ENCODE measurements around the gene RHBDD2.
"Not testable (repeated sequence)": the region's sequence is repeated elsewhere in the genome, so short reads cannot be mapped to it uniquely, and the experiment has no call there.

RHBDD2 gene

DNA sequence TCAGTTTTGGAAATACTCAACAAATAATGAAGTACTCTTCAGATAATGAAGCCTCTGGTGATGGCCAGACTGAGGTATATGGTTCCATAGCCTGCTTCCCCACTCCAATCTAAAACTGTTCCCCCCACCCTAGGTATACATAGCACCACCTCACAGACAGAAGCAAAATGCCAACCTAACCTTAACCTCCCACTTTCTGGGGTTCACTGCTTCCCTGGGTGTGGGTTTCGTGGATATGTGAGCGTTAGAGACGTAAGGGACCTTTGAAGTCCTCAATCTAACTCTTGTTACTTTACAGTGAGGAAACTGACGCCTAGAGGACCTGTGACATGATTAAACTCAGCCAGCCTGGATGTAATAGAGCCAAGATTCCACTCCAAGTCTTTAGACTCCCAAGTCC lies 1.4 kb downstream of the RHBDD2 start:
- Histone ChIP-seq H3K9ac (ENCODE audit: low read depth, low read length) (peak overlapping the region; percentile 94; the same call in 1 of the 2 replicates), H3K9me3 (ENCODE audit: insufficient read depth, low read depth, low read length) (no peaks in the 10 kb centered on the region), H3K4me1 (ENCODE audit: insufficient read depth, low read length) (peaks cover 21% of the 10 kb centered on the region), H3K36me3 (ENCODE audit: insufficient read depth, low read depth, low read length) (peaks cover 50% of the 10 kb centered on the region), H3K4me3 (ENCODE audit: low read length) (peak overlapping the region; percentile 84), H3K27me3 (ENCODE audit: insufficient read depth, low read length) (peaks cover 12% of the 10 kb centered on the region; the same call in 1 of the 2 replicates), H3K27ac (ENCODE audit: low read length) (no peak overlapping the region)

DNA sequence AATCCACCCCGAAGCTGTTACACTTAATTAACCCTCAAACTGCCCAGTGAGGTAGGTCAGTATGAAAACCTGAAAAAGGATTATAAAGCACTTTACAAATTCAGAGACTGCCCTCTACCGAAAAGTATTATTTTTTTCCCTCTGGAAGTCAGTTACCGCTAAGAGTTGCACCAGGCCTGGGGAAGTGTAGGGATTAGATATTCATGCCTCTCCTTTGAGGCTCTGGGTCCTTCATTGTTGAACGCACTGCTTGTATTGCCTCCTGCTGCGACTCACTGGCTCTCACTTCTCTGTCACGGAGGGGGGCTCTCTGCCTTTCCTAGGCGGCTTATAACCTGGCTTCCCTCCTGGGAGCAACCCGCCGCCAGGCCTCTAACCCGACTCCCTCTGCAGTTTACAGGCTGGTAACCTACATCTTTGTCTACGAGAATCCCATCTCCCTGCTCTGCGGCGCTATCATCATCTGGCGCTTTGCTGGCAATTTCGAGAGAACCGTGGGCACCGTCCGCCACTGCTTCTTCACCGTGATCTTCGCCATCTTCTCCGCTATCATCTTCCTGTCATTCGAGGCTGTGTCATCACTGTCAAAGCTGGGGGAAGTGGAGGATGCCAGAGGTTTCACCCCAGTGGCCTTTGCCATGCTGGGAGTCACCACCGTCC lies 2.7 kb downstream of the RHBDD2 start:
- Histone ChIP-seq H3K4me1 (ENCODE audit: insufficient read depth, low read length) (peaks cover 16% of the 10 kb centered on the region), H3K9ac (ENCODE audit: low read depth, low read length) (no peak overlapping the region), H3K4me3 (ENCODE audit: low read length) (no peak overlapping the region), H3K36me3 (ENCODE audit: insufficient read depth, low read depth, low read length) (peaks cover 63% of the 10 kb centered on the region), H3K27ac (ENCODE audit: low read length) (no peak overlapping the region), H3K27me3 (ENCODE audit: insufficient read depth, low read length) (peaks cover 12% of the 10 kb centered on the region; the same call in 1 of the 2 replicates), H3K9me3 (ENCODE audit: insufficient read depth, low read depth, low read length) (no peaks in the 10 kb centered on the region)

DNA sequence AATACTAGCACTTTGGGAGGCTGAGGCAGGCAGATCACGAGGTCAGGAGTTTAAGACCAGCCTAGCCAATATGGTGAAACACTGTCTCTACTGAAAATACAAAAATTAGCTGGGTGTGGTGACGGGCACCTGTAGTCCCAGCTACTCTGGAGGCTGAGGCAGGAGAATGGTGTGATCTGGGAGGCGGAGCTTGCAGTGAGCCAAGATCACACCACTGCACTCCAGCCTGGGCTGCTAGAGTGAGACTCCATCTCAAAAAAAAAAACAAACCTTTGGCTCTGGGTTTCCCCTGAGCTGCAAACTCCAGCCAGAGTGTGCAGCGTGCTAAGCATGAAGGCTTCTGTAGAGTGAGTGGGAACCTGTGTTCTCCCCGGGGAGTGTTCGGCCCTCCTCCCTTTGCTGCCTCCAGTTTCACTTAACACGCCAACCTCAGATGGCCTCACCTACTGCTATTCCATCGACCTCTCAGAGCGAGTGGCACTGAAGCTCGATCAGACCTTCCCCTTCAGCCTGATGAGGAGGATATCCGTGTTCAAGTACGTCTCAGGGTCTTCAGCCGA lies 4.5 kb downstream of the RHBDD2 start:
- not testable (repeated sequence) for H3K9ac ChIP-seq (ENCODE audit: low read depth, low read length); H3K9me3 ChIP-seq (ENCODE audit: insufficient read depth, low read depth, low read length); H3K4me3 ChIP-seq (ENCODE audit: low read length); H3K27ac ChIP-seq (ENCODE audit: low read length)
- Histone ChIP-seq H3K27me3 (ENCODE audit: insufficient read depth, low read length) (peaks cover 12% of the 10 kb centered on the region; the same call in 1 of the 2 replicates), H3K4me1 (ENCODE audit: insufficient read depth, low read length) (peaks cover 13% of the 10 kb centered on the region), H3K36me3 (ENCODE audit: insufficient read depth, low read depth, low read length) (peaks cover 78% of the 10 kb centered on the region)

DNA sequence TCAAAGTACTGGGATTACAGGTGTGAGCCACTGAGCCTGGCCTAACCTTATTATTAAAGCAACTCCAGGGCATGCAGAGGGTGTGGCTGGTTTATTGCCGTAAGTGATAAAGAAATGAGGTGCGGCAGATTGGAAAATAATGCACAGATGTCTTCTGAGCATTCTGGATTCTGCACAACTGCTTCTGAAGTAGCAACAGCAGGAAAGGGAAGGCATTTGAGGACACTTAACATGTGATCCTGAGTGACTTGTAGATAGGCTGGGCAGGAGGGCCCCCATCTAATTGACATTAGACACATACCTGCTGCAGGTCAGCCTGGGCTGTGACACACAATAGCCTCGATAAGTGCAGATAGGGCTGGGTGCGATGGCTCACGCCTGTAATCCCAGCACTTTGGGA lies 5.6 kb downstream of the RHBDD2 start:
- peaks cover 10% of the 10 kb centered on the region for H3K4me1 ChIP-seq (ENCODE audit: insufficient read depth, low read length)
- H3K36me3 ChIP-seq (ENCODE audit: insufficient read depth, low read depth, low read length), result peaks cover 78% of the 10 kb centered on the region
- H3K27ac ChIP-seq (ENCODE audit: low read length), result no peak overlapping the region
- peaks cover 12% of the 10 kb centered on the region; the same call in 1 of the 2 replicates for H3K27me3 ChIP-seq (ENCODE audit: insufficient read depth, low read length)
- no peaks in the 10 kb centered on the region for H3K9me3 ChIP-seq (ENCODE audit: insufficient read depth, low read depth, low read length)
- H3K9ac ChIP-seq (ENCODE audit: low read depth, low read length), result no peak overlapping the region
- H3K4me3 ChIP-seq (ENCODE audit: low read length), result no peak overlapping the region

DNA sequence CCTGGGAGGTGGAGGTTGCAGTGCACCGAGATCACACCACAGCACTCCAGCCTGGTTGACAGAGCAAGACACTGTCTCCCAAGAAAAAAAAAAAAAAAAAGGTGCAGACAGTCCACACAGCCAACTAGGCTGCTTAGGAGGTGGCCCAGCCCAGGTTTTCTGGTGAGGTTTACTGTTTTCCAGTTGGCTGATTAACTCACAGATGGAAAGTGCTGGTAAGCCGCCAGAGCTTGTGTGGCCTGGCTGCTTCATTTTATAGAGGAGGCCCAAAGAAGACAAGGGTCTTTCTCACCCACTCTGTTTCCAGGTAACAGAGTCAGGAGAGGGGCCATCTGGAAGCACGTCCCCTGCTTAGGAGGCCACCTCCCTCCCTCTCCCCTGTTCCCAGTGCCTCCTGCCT lies 6.2 kb downstream of the RHBDD2 start:
- Histone ChIP-seq H3K27me3 (ENCODE audit: insufficient read depth, low read length) (peaks cover 7% of the 10 kb centered on the region; the same call in 1 of the 2 replicates), H3K4me3 (ENCODE audit: low read length) (no peak overlapping the region), H3K4me1 (ENCODE audit: insufficient read depth, low read length) (peaks cover 5% of the 10 kb centered on the region), H3K36me3 (ENCODE audit: insufficient read depth, low read depth, low read length) (peaks cover 78% of the 10 kb centered on the region), H3K9ac (ENCODE audit: low read depth, low read length) (no peak overlapping the region), H3K27ac (ENCODE audit: low read length) (no peak overlapping the region), H3K9me3 (ENCODE audit: insufficient read depth, low read depth, low read length) (no peaks in the 10 kb centered on the region)

DNA sequence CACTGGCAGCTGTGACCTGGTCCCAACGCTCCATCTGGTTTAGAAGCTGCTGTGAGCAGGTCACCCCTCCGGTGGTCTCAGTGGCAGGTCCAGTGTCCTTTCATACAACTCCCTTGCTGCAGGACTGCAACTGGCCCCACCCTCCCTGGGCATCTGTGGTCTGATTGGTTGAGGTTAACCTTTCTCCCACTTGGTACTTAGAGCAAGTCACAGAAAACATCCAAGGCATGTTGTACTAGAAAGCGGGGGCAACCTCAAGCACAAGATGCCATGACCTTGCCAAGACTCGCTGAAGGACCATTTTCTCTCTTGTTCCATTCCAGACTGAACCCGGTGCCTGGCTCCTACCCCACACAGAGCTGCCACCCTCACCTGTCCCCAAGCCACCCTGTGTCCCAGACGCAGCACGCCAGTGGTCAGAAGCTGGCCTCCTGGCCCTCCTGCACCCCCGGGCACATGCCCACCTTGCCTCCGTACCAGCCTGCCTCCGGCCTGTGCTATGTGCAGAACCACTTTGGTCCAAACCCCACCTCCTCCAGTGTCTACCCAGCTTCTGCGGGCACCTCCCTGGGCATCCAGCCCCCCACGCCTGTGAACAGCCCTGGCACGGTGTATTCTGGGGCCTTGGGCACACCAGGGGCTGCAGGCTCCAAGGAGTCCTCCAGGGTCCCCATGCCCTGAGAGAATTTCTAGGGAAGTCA lies 9.0 kb downstream of the RHBDD2 start:
- H3K27ac ChIP-seq (ENCODE audit: low read length), result no peak overlapping the region
- no peaks in the 10 kb centered on the region for H3K27me3 ChIP-seq (ENCODE audit: insufficient read depth, low read length)
- peaks cover 53% of the 10 kb centered on the region for H3K36me3 ChIP-seq (ENCODE audit: insufficient read depth, low read depth, low read length)
- H3K9ac ChIP-seq (ENCODE audit: low read depth, low read length), result no peak overlapping the region
- no peak overlapping the region for H3K4me3 ChIP-seq (ENCODE audit: low read length)
- no peaks in the 10 kb centered on the region for H3K9me3 ChIP-seq (ENCODE audit: insufficient read depth, low read depth, low read length)
- H3K4me1 ChIP-seq (ENCODE audit: insufficient read depth, low read length), result no peaks in the 10 kb centered on the region

DNA sequence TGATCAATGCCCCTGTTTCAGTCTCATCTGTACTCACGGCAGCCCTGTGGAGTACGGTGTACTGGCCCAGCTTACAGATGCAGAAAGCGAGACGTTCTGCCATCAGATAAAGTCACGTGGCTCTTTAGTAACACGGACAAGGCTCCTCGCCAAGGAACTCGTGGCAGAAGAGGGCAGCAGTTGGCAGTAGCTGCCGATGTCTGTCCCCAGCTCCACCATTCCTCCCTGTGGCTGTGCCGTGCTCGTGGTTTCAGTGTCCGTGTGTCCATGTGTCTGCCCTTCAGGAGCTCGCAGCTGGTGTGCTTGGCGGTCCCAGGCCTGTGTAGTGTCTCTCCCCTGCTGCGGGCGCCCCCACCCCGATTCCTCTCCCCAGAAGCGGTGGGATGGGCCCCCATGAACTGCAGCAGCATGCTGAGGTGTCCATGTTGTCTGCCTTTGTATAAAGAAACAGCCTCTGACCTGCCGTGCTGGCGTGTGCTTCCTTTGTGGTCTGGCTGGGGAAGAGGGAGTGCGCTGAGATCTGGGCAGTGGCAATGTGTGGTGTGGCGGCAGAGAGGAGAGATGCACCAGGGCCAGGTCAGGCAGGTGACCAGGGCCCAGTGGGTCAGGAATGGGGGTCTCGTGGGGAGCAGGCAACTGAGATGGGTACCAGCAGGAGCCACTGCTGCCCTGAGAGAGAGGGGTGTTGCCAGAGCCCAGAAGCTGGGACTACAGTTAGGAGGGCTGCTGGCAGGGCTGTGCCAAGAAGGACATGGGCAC lies 9.8 kb downstream of the RHBDD2 start:
- Histone ChIP-seq H3K36me3 (ENCODE audit: insufficient read depth, low read depth, low read length) (peaks cover 44% of the 10 kb centered on the region), H3K27ac (ENCODE audit: low read length) (no peak overlapping the region), H3K27me3 (ENCODE audit: insufficient read depth, low read length) (no peaks in the 10 kb centered on the region), H3K4me3 (ENCODE audit: low read length) (no peak overlapping the region), H3K4me1 (ENCODE audit: insufficient read depth, low read length) (no peaks in the 10 kb centered on the region), H3K9me3 (ENCODE audit: insufficient read depth, low read depth, low read length) (no peaks in the 10 kb centered on the region), H3K9ac (ENCODE audit: low read depth, low read length) (no peak overlapping the region)

DNA sequence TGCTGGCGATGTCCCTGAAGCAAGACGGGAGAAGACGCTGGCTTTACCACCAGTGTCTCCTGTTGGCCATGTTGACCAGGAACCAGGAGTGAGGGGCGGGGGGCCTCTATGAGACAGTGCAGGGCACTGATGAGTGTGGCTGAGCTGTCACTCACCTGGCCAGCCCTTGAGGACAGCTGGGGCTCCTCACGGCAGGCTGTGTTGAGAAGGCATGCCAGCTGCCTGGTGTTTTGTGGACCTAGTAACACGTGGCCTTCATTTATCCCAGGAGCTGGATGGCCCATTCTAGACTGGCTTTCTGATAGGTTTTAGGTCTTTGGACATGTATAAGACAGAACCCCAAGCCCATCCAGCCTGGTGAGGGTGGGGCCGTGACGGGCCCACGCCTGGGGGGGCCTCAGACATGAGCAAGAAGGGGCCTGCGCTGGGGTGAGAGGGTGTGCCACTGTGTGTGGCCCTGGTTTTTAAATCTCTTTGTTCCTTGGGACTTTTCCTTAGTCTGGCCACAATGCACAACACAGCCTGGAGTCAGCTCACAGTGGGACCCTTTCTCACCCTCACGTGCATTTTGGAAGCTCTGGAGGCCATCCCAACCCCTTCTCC lies 10.5 kb downstream of the RHBDD2 start:
- Histone ChIP-seq H3K36me3 (ENCODE audit: insufficient read depth, low read depth, low read length) (peaks cover 38% of the 10 kb centered on the region), H3K9ac (ENCODE audit: low read depth, low read length) (no peak overlapping the region), H3K27ac (ENCODE audit: low read length) (no peak overlapping the region)

DNA sequence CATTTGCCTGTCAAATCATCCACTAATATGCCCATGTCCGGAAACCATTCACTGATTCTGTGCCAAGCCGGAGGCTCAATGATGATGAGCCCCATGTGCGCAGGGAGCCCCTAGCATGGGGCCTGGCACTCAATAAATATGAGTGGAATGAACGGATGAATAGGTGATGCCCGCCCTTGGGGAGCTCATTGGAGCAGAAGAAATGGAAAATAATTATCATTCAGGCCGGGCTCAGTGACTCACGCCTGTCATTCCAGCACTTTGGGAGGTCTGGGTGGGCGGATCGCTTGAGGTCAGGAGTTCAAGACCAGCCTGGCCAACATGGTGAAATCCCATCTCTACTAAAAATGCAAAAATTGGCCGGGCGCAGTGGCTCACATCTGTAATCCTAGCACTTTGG lies 11.0 kb downstream of the RHBDD2 start:
- no peaks in the 10 kb centered on the region for H3K4me1 ChIP-seq (ENCODE audit: insufficient read depth, low read length)
- H3K36me3 ChIP-seq (ENCODE audit: insufficient read depth, low read depth, low read length), result peaks cover 33% of the 10 kb centered on the region
- no peaks in the 10 kb centered on the region for H3K27me3 ChIP-seq (ENCODE audit: insufficient read depth, low read length)
- no peak overlapping the region for H3K9ac ChIP-seq (ENCODE audit: low read depth, low read length)
- no peak overlapping the region for H3K4me3 ChIP-seq (ENCODE audit: low read length)
- no peak overlapping the region for H3K27ac ChIP-seq (ENCODE audit: low read length)
- no peaks in the 10 kb centered on the region for H3K9me3 ChIP-seq (ENCODE audit: insufficient read depth, low read depth, low read length)

More for the DNA sequence above, 10.5 kb downstream of the RHBDD2 start:
- Histone ChIP-seq H3K27me3 (ENCODE audit: insufficient read depth, low read length) (no peaks in the 10 kb centered on the region), H3K4me1 (ENCODE audit: insufficient read depth, low read length) (no peaks in the 10 kb centered on the region), H3K4me3 (ENCODE audit: low read length) (no peak overlapping the region), H3K9me3 (ENCODE audit: insufficient read depth, low read depth, low read length) (no peaks in the 10 kb centered on the region)

DNA sequence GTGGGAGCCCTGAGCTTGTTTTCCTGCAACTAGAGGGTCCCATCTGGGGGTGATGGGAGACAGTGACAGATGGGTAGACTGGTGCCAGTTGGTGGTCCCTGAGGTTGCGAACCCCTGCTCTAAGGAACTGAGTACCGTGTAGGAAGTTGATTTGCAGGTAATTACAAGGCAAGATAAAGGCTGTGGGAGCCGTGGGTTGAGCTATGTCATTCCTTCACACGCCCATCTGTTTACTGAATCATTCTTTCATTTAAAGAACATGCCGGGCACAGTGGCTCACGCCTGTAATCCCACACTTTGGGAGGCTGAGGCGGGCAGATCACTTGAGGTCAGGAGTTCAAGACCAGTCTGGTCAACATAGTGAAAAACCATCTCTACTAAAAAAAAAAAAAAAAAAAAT lies 12.4 kb downstream of the RHBDD2 start:
- not testable (repeated sequence) for H3K27me3 ChIP-seq (ENCODE audit: insufficient read depth, low read length); H3K27ac ChIP-seq (ENCODE audit: low read length); H3K4me1 ChIP-seq (ENCODE audit: insufficient read depth, low read length); H3K9me3 ChIP-seq (ENCODE audit: insufficient read depth, low read depth, low read length); H3K4me3 ChIP-seq (ENCODE audit: low read length); H3K9ac ChIP-seq (ENCODE audit: low read depth, low read length)
- H3K36me3 ChIP-seq (ENCODE audit: insufficient read depth, low read depth, low read length), result peaks cover 19% of the 10 kb centered on the region

DNA sequence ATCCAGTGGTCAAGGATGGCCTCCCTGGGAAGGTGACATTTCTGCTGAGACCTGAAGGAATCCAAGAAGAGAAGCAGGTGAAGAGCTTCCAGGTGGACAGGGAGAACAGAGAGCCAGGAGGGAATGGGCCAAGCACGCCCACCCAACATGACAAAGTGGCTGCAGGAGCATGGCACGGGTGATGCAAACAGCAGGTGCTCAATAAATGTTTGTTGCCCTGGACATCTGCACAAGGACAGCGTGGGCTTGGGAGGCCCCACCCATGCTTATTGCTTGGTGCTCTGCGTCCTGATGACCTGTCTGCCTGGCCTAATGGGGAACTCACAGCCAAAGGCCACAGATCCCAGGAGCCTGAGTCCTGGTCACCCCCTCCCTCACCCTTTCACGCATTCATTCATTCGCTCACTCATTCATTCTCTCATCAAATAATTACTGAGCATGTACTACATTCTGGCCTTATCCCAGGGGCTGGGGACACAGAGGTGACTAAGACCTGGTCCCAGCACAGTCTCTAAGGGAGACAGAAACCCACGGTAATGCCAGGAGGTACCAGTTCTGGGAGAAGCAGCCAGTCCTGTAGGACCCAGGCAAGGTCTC lies 13.1 kb downstream of the RHBDD2 start:
- Histone ChIP-seq H3K27ac (ENCODE audit: low read length) (no peak overlapping the region), H3K9ac (ENCODE audit: low read depth, low read length) (no peak overlapping the region), H3K4me3 (ENCODE audit: low read length) (no peak overlapping the region), H3K9me3 (ENCODE audit: insufficient read depth, low read depth, low read length) (no peaks in the 10 kb centered on the region), H3K27me3 (ENCODE audit: insufficient read depth, low read length) (no peaks in the 10 kb centered on the region), H3K4me1 (ENCODE audit: insufficient read depth, low read length) (no peaks in the 10 kb centered on the region), H3K36me3 (ENCODE audit: insufficient read depth, low read depth, low read length) (peaks cover 12% of the 10 kb centered on the region)

Data from iPS-20b (cell line).